ENCODE results near the gene ZNF765.

DNA sequence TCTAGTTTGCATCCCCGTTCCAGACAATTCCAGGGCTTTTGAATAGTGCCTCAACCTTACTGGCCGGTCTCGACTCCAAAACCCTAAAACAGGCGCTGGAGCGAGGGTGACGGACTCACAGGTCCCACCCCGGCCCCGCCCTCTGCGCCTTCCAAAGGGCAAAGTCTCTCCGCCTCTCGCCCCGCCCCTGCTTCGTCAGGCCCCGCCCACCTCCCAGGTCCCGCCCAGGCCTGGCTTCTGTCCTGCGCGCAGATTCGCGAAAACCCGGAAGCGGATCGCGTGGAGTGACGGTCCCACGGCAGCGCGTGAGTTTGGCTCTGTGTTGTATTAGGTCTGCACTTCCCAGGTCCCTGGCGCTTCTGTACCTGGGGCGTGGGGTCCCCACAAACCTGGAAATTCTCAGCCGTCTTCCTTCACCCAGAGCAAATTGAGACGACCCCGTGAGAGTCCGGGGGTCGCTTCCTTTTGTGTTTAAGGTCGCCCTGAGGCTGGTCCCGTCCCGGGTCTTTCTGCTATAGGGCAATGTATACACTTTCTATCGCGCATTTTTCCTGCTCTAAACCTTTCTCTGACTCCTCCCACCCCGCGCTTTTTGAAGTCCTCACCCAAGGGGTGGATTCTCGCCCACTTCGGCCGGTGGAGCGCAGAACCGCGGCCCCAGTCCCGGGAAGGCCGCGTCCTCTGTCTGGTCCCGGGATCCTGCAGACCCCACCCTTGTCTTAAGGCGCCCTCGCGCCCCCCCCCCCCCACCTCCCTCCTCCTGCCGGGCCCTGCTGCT lies 72.7 kb downstream of the ZNF765 start, which contains the start of gene ZNF813:
- no peak for TF ChIP-seq REST (IDR thresholded peaks at IDR 0.05; ENCODE audit: low read depth)
- TF ChIP-seq CTCF (IDR thresholded peaks at IDR 0.05 in 2 of 3, conservative IDR thresholded peaks at IDR 0.05 in 1 of 3; ENCODE audit: borderline replicate concordance in 1 of 3, insufficient read depth in 1 of 3, low read depth in 2 of 3, low read length in 2 of 3) = no peak
- TF ChIP-seq TCF7L2 (IDR thresholded peaks at IDR 0.05; ENCODE audit: borderline replicate concordance, extremely low read depth, insufficient read depth, insufficient read length) = no peak
- TF ChIP-seq ZFX (IDR thresholded peaks at IDR 0.05) = no peak
- no peak for TF ChIP-seq POLR2A (IDR thresholded peaks at IDR 0.05; ENCODE audit: borderline replicate concordance, extremely low read depth, insufficient read depth, insufficient read length)
- TF ChIP-seq RAD21 (IDR thresholded peaks at IDR 0.05; ENCODE audit: low read depth) = no peak
- no peak for TF ChIP-seq ELF1 (IDR thresholded peaks at IDR 0.05; ENCODE audit: borderline replicate concordance, low read depth)
- no peak for TF ChIP-seq POLR2AphosphoS5 (IDR thresholded peaks at IDR 0.05; ENCODE audit: low read depth, low read length)
- no peak for TF ChIP-seq JUND (IDR thresholded peaks at IDR 0.05)
- TF ChIP-seq EZH2phosphoT487 (IDR thresholded peaks at IDR 0.05; ENCODE audit: borderline replicate concordance) = no peak
- no peak for TF ChIP-seq CEBPB (IDR thresholded peaks at IDR 0.05; ENCODE audit: low read depth)
- no peak for TF ChIP-seq MAX (IDR thresholded peaks at IDR 0.05)
- TF ChIP-seq EZH2 (IDR thresholded peaks at IDR 0.05) = no peak
- no peak for TF ChIP-seq SRF (IDR thresholded peaks at IDR 0.05; ENCODE audit: low read depth)

Data from HCT116 (cell line).